K562 (cell line): Measurements from ENCODE around the gene PRCD.
"Not testable (repeated sequence)": the region's sequence is repeated elsewhere in the genome, so short reads cannot be mapped to it uniquely, and the experiment has no call there.

Experiments
- WHSC1 ChIP-seq: IDR thresholded peaks from one replicate; pipeline ENCODE4 v1.6.1; 2012; ENCODE audit warnings: low read length, control low read depth, inconsistent platforms
- TF ChIP-seq, protein P1 (sequence below): fragments of 450-650 bp; formaldehyde crosslinking; IDR thresholded peaks from 2 replicates; pipeline ENCODE4 v1.4.0; 2022; ENCODE audit warnings: missing genetic modification characterization

GRCh38 chr17:76521683-76522082 is 18.2 kb upstream of the PRCD start:
- TF ChIP-seq, protein P1, sequence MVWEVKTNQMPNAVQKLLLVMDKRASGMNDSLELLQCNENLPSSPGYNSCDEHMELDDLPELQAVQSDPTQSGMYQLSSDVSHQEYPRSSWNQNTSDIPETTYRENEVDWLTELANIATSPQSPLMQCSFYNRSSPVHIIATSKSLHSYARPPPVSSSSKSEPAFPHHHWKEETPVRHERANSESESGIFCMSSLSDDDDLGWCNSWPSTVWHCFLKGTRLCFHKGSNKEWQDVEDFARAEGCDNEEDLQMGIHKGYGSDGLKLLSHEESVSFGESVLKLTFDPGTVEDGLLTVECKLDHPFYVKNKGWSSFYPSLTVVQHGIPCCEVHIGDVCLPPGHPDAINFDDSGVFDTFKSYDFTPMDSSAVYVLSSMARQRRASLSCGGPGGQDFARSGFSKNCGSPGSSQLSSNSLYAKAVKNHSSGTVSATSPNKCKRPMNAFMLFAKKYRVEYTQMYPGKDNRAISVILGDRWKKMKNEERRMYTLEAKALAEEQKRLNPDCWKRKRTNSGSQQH: not testable (repeated sequence)
- TF ChIP-seq WHSC1: not testable (repeated sequence)
